Measurements from ENCODE around the gene YAP1.

Gene YAP1

GRCh38 chr11:102205805-102206204, 95.6 kb downstream of the YAP1 start:
- H3K9me2 ChIP-seq (replicated peaks; ENCODE audit: insufficient read depth, low read length) = no peaks in the 10 kb centered on the region
- DNase-seq = no peak
- H3F3A ChIP-seq (ENCODE audit: insufficient read depth, low read length) = no peaks in the 10 kb centered on the region
- H3K4me3 ChIP-seq (ENCODE audit: low read length) = no peak overlapping the region
- H2AFZ ChIP-seq (ENCODE audit: low read length) = no peak overlapping the region
- no peaks in the 10 kb centered on the region for H3K79me2 ChIP-seq (ENCODE audit: low read length)
- no peaks in the 10 kb centered on the region for H4K20me1 ChIP-seq (ENCODE audit: insufficient read depth, low read length)
- no peaks in the 10 kb centered on the region for H3K36me3 ChIP-seq (replicated peaks; ENCODE audit: insufficient read depth, low read length)
- H3K4me1 ChIP-seq (ENCODE audit: low read length) = no peaks in the 10 kb centered on the region
- TF ChIP-seq EZH2phosphoT487 (IDR thresholded peaks at IDR 0.05; ENCODE audit: low read length) (no peak), CTCF (IDR thresholded peaks at IDR 0.05; ENCODE audit: low read length) (no peak)
- no peaks in the 10 kb centered on the region for H3K9me3 ChIP-seq (replicated peaks; ENCODE audit: insufficient read depth, low read length)
- H3K4me2 ChIP-seq (ENCODE audit: low read depth, low read length) = no peak overlapping the region
- no peaks in the 10 kb centered on the region for H3K27me3 ChIP-seq (replicated peaks; ENCODE audit: insufficient read depth, low read length)
- H3K9ac ChIP-seq (ENCODE audit: low read length) = no peak overlapping the region
- H3K27ac ChIP-seq (ENCODE audit: low read length) = no peak overlapping the region

- Histone ChIP-seq H3K4me1 (ENCODE audit: low read length) (no peaks in the 10 kb centered on the region), H3K9ac (ENCODE audit: low read length) (no peak overlapping the region), H3K4me3 (ENCODE audit: low read length) (no peak overlapping the region), H3K79me2 (ENCODE audit: low read length) (no peaks in the 10 kb centered on the region), H3K36me3 (replicated peaks; ENCODE audit: insufficient read depth, low read length) (no peaks in the 10 kb centered on the region), H3K9me3 (replicated peaks; ENCODE audit: insufficient read depth, low read length) (no peaks in the 10 kb centered on the region), H3F3A (ENCODE audit: insufficient read depth, low read length) (no peaks in the 10 kb centered on the region), H3K9me2 (replicated peaks; ENCODE audit: insufficient read depth, low read length) (no peaks in the 10 kb centered on the region), H4K20me1 (ENCODE audit: insufficient read depth, low read length) (no peaks in the 10 kb centered on the region), H3K27me3 (replicated peaks; ENCODE audit: insufficient read depth, low read length) (no peaks in the 10 kb centered on the region), H2AFZ (ENCODE audit: low read length) (no peak overlapping the region), H3K27ac (ENCODE audit: low read length) (no peak overlapping the region), H3K4me2 (ENCODE audit: low read depth, low read length) (no peak overlapping the region)
- no peak for DNase-seq
- no peak for TF ChIP-seq CTCF (IDR thresholded peaks at IDR 0.05; ENCODE audit: low read length)
- TF ChIP-seq EZH2 (optimal IDR thresholded peaks at IDR 0.05; ENCODE audit: low read depth, low read length) = no peak
These were observed 98.6 kb downstream of the YAP1 start for GRCh38 chr11:102208835-102209234.

- Histone ChIP-seq H3K27ac (ENCODE audit: low read length) (no peak overlapping the region), H3K9ac (ENCODE audit: low read length) (no peak overlapping the region), H3K4me1 (ENCODE audit: low read length) (no peaks in the 10 kb centered on the region), H3K27me3 (replicated peaks; ENCODE audit: insufficient read depth, low read length) (no peaks in the 10 kb centered on the region), H3K4me3 (ENCODE audit: low read length) (no peak overlapping the region), H3K9me2 (replicated peaks; ENCODE audit: insufficient read depth, low read length) (no peaks in the 10 kb centered on the region), H3K79me2 (ENCODE audit: low read length) (no peaks in the 10 kb centered on the region), H3K9me3 (replicated peaks; ENCODE audit: insufficient read depth, low read length) (no peaks in the 10 kb centered on the region), H3F3A (ENCODE audit: insufficient read depth, low read length) (no peaks in the 10 kb centered on the region), H4K20me1 (ENCODE audit: insufficient read depth, low read length) (no peaks in the 10 kb centered on the region), H2AFZ (ENCODE audit: low read length) (no peak overlapping the region), H3K4me2 (ENCODE audit: low read depth, low read length) (no peak overlapping the region), H3K36me3 (replicated peaks; ENCODE audit: insufficient read depth, low read length) (no peaks in the 10 kb centered on the region)
- no peak for TF ChIP-seq EZH2phosphoT487 (IDR thresholded peaks at IDR 0.05; ENCODE audit: low read length)
- no peak for TF ChIP-seq EZH2 (optimal IDR thresholded peaks at IDR 0.05; ENCODE audit: low read depth, low read length)
- TF ChIP-seq CTCF (IDR thresholded peaks at IDR 0.05; ENCODE audit: low read length) = no peak
- DNase-seq = no peak
These were observed 104.4 kb downstream of the YAP1 start for GRCh38 chr11:102214623-102215022.

Data from MM.1S (cell line).